GM12878 (cell line): ENCODE data around the gene SGSH. TPM values are rescaled to one million over a fixed set of nuclear protein-coding genes. Genes with fewer than 3 reads are reported as not detected.

Source experiments
- ATAC-seq: fragments of 200-7000 bp; cut with Tn5 transposase; 3 replicates; pipeline ENCODE4 v1.9.1; 2020; ENCODE audit warnings: mild to moderate bottlenecking, moderate library complexity
- BruUV-seq: library from RNA; stranded (reverse); fragments of 400-500 nt; replicated peaks from 2 replicates; lab custom pipeline; 2021; lab: Mats Ljungman, UMichigan
- CTCF ChIA-PET: fragments of 300-600 bp; sonication (Branson Sonifier 250); formaldehyde crosslinking; extraction: SDS; loops from one replicate; lab custom pipeline; 2021; ENCODE audit warnings: inconsistent platforms; lab: Yijun Ruan, JAX
- POLR2A ChIA-PET: fragments of 350-600 bp; formaldehyde crosslinking; extraction: SDS; loops from one replicate; lab custom pipeline; 2021; ENCODE audit warnings: inconsistent platforms; lab: Charles Lee
- RAD21 ChIA-PET: fragments of 300-600 bp; sonication (Branson Sonifier 250); formaldehyde crosslinking; loops from one replicate; lab custom pipeline; 2023; ENCODE audit warnings: antibody characterized with exemption; ENCODE audit not compliant: unreplicated experiment; lab: Charles Lee
- SMC1A ChIA-PET: fragments of 300-600 bp; sonication (Branson Sonifier 250); formaldehyde crosslinking; loops from one replicate; lab custom pipeline; 2023; ENCODE audit not compliant: unreplicated experiment, uncharacterized antibody; lab: Charles Lee
- DNase-seq: peaks from one replicate; pipeline ENCODE4 v3.0.0-alpha.2; 2011; ENCODE audit warnings: low read depth, low spot score
- FAIRE-seq: peaks from 3 replicates; lab custom pipeline; 2011; peaks lifted over from hg19 to GRCh38; lab: Jason Lieb, UNC
- H2AFZ ChIP-seq: 2 replicates; pipeline ENCODE4 v1.6.0; 2011; ENCODE audit warnings: low read depth, low read length, control low read depth; ENCODE audit not compliant: control insufficient read depth
- H3K27ac ChIP-seq: 2 replicates; pipeline ENCODE4 v1.5.1; 2011; ENCODE audit warnings: control low read depth; ENCODE audit not compliant: control insufficient read depth, insufficient read depth
- H3K27me3 ChIP-seq, 2 experiments: replicated peaks in 1 of 2; 2 replicates each; pipeline versions ENCODE4 v1.6.0 to v1.6.1; 2011; ENCODE audit warnings: low read length in 1 of 2; ENCODE audit not compliant: control insufficient read depth in 2 of 2, insufficient read depth in 2 of 2
- H3K36me3 ChIP-seq, 2 experiments: 2 replicates each; pipeline ENCODE4 v1.5.1; 2011; ENCODE audit warnings: low read length in 1 of 2; ENCODE audit not compliant: control insufficient read depth in 2 of 2, insufficient read depth in 2 of 2
- H3K4me1 ChIP-seq: 2 replicates; pipeline ENCODE4 v1.6.1; 2011; ENCODE audit warnings: mild to moderate bottlenecking, low read length, moderate library complexity, mixed read lengths; ENCODE audit not compliant: control insufficient read depth, insufficient read depth
- H3K4me2 ChIP-seq: 2 replicates; pipeline ENCODE4 v1.6.0; 2011; ENCODE audit warnings: control low read depth; ENCODE audit not compliant: control insufficient read depth, insufficient read depth
- H3K4me3 ChIP-seq: fragments of 200-600 bp; sonication (generic); 2 replicates; pipeline ENCODE4 v1.5.1; 2016
- H3K79me2 ChIP-seq: 2 replicates; pipeline ENCODE4 v1.6.0; 2011; ENCODE audit warnings: low read length; ENCODE audit not compliant: control insufficient read depth, insufficient read depth
- H3K9ac ChIP-seq: 2 replicates; pipeline ENCODE4 v1.8.0; 2011; ENCODE audit warnings: low read length, control low read depth, mixed read lengths; ENCODE audit not compliant: control insufficient read depth, insufficient read depth
- H3K9me3 ChIP-seq: replicated peaks from 3 replicates; pipeline ENCODE4 v1.5.1; 2011; ENCODE audit warnings: mild to moderate bottlenecking, low read length; ENCODE audit not compliant: control insufficient read depth, insufficient read depth
- H4K20me1 ChIP-seq: 2 replicates; pipeline ENCODE4 v1.6.0; 2011; ENCODE audit not compliant: control insufficient read depth, insufficient read depth
- BCL11A ChIP-seq: IDR thresholded peaks from 2 replicates; pipeline ENCODE4 v1.6.1; 2011; ENCODE audit warnings: low read depth, low read length
- BHLHE40 ChIP-seq, 2 experiments: fragments of 450-650 bp in 1 of 2; IDR thresholded peaks; 2 replicates each; pipeline ENCODE4 v1.6.1; 2011 to 2017; ENCODE audit warnings: low read depth in 2 of 2, borderline replicate concordance in 1 of 2, improper control_type of control experiment in 1 of 2, low read length in 1 of 2, mild to moderate bottlenecking in 1 of 2
- CEBPB ChIP-seq, 2 experiments: fragments of 150-350 bp in 1 of 2; IDR thresholded peaks; 2 replicates each; pipeline ENCODE4 v1.6.1; 2012 to 2014; ENCODE audit warnings: low read depth in 2 of 2, low read length in 2 of 2, borderline replicate concordance in 1 of 2, inconsistent platforms in 1 of 2
- ETV6 ChIP-seq, 2 experiments: fragments of 450-650 bp in 1 of 2; IDR thresholded peaks in 1 of 2; conservative IDR thresholded peaks in 1 of 2; 2 replicates each; pipeline ENCODE4 v1.6.1; 2014; ENCODE audit warnings: antibody characterized with exemption in 1 of 2, borderline replicate concordance in 1 of 2, low read depth in 1 of 2, mild to moderate bottlenecking in 1 of 2, moderate library complexity in 1 of 2
- FOXK2 ChIP-seq: fragments of 450-650 bp; IDR thresholded peaks from 2 replicates; pipeline ENCODE4 v1.6.1; 2017; ENCODE audit warnings: mild to moderate bottlenecking, moderate library complexity
- HCFC1 ChIP-seq: fragments of 150-350 bp; IDR thresholded peaks from 2 replicates; pipeline ENCODE4 v1.6.1; 2014; ENCODE audit warnings: low read length
- IKZF2 ChIP-seq, 2 experiments: fragments of 450-650 bp; IDR thresholded peaks; 2 replicates each; pipeline ENCODE4 v1.6.1; 2017; ENCODE audit warnings: mild to moderate bottlenecking in 2 of 2, moderate library complexity in 2 of 2
- NR2C2 ChIP-seq: IDR thresholded peaks from 2 replicates; pipeline ENCODE4 v1.6.1; 2011; ENCODE audit warnings: borderline replicate concordance, low read depth; ENCODE audit not compliant: control insufficient read depth, insufficient read length
- PAX5 ChIP-seq: IDR thresholded peaks from 2 replicates; pipeline ENCODE4 v1.6.1; 2011; ENCODE audit warnings: low read depth, low read length, borderline replicate concordance
- TCF7 ChIP-seq: IDR thresholded peaks from 2 replicates; pipeline ENCODE4 v1.6.1; 2014; ENCODE audit warnings: antibody characterized with exemption, borderline replicate concordance
- WGBS: methylation state at CpG from one replicate; pipeline ENCODE4 v1.1.6; 2016; ENCODE audit warnings: low lambda C conversion rate; ENCODE audit not compliant: insufficient replicate concordance, insufficient coverage; ENCODE audit errors: missing lambda C conversion rate; 5-methylcytosine and 5-hydroxymethylcytosine counted together
- in situ Hi-C: fragments of 300-500 bp; cut with MboI; formaldehyde crosslinking; loops from 9 replicates; pipeline ENCODE4 v1.14.3; 2018; ENCODE audit warnings: mixed read lengths
- intact Hi-C: fragments of 100-400 bp; cut with micrococcal nuclease; formaldehyde crosslinking; loops from one replicate; pipeline ENCODE4 v1.14.2; 2022; ENCODE audit not compliant: unreplicated experiment
- polyA plus RNA-seq, 11 experiments: library from polyadenylated mRNA; depleted of rRNA in 4 of 11; unstranded in 6 of 11; stranded (reverse) in 5 of 11; fragments of >200 nt; fragmentation: Nextera tagmentation in 4 of 11; fragmentation: Illumina TruSeq in 1 of 11; extraction: Ambion mirVana in 4 of 11; extraction: Trizol in 1 of 11; gene quantifications; 1 replicate in 1 of 11; 2 replicates in 10 of 11; pipeline versions ENCODE4 v1.2.1 to v1.2.3, GENCODE V29; 2011 to 2016; ENCODE audit warnings: inconsistent platforms in 2 of 11, missing spikeins in 2 of 11, low read depth in 1 of 11
- total RNA-seq, 4 experiments: library from RNA; depleted of rRNA in 3 of 4; stranded (reverse); fragments of >200 nt in 3 of 4; fragmentation: Illumina TruSeq in 1 of 4; extraction: Trizol in 1 of 4; gene quantifications; 2 replicates each; pipeline versions ENCODE4 v1.2.1 to v1.2.3, GENCODE V29; 2013 to 2021

SGSH gene
- total and polyA plus RNA-seq, 10 of the 15 experiments (the other 5 are each of a cell fraction or from before 2014, with no cell fraction given) = 0.13 to 17.2 (median 6.0) TPM

DNA sequence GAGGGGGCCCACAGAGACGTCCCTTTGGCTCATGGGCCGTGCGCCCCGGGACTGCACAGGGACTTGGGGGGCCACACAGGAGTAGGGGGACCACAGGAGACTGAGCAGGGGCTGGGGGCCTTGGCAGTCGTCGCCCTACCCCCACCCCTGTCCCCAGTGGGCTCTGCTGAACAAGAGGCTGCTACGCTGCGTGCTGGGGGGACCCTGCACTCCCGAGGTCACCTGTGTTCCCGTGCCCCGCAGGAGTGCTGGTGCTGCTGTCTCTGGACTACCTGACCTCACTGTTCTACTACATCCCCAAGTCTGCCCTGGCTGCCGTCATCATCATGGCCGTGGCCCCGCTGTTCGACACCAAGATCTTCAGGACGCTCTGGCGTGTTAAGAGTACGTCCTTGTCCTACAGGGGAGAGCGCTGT is 26.1 kb upstream of the SGSH start:
- Histone ChIP-seq H2AFZ (no peak overlapping the region), H3K9ac (no peak overlapping the region), H3K27ac (no peak overlapping the region), H3K4me1 (no peaks in the 10 kb centered on the region), H4K20me1 (no peaks in the 10 kb centered on the region), H3K4me3 (no peak overlapping the region), H3K36me3 (no peaks in the 10 kb centered on the region), H3K79me2 (no peaks in the 10 kb centered on the region), H3K4me2 (no peak overlapping the region), H3K27me3 (no peaks in the 10 kb centered on the region), H3K9me3 (no peaks in the 10 kb centered on the region)
- POLR2A ChIA-PET = no interaction called here
- ATAC-seq = no peak
- intact Hi-C loops = no loop called here
- CTCF ChIA-PET = no interaction called here
- RAD21 ChIA-PET = no interaction called here
- BruUV-seq = no TSS peak
- WGBS = 69% methylated on average over 19 of the region's 19 CpGs
- no peak for DNase-seq
- SMC1A ChIA-PET = no interaction called here
- no peak for FAIRE-seq
- TF ChIP-seq IKZF2 (IDR thresholded peaks at IDR 0.05) = no peak
- no peak for TF ChIP-seq BHLHE40 (IDR thresholded peaks at IDR 0.05; ENCODE audit: borderline replicate concordance in 1 of 2, low read depth in 2 of 2, low read length in 1 of 2)
- no peak for TF ChIP-seq BCL11A
- TF ChIP-seq PAX5 = no peak
- no peak for TF ChIP-seq NR2C2
- TF ChIP-seq HCFC1 = no peak
- TF ChIP-seq CEBPB (IDR thresholded peaks at IDR 0.05; ENCODE audit: borderline replicate concordance in 1 of 2, low read depth in 2 of 2, low read length in 2 of 2) = no peak
- TF ChIP-seq TCF7 = no peak
- no peak for TF ChIP-seq ETV6 (conservative IDR thresholded peaks at IDR 0.05 in 1 of 2, IDR thresholded peaks at IDR 0.05 in 1 of 2; ENCODE audit: borderline replicate concordance in 1 of 2, low read depth in 1 of 2)
- no peak for TF ChIP-seq FOXK2
- in situ Hi-C loops = no loop called here
